NCI-H1694 treated with DMSO at 0.1 percent for 48 hours (cell line): Measurements from ENCODE around the gene SETD2.
"Not testable (repeated sequence)": the region's sequence is repeated elsewhere in the genome, so short reads cannot be mapped to it uniquely, and the experiment has no call there.

ENCODE experiments used
- DNase-seq: peaks from one replicate; lab custom pipeline; 2025; lab: John Stamatoyannopoulos, UW

Gene SETD2

GRCh38 chr3:47098910-47099309 is 65.0 kb downstream of the SETD2 start:
- no peak for DNase-seq

GRCh38 chr3:47097864-47098263 is 66.0 kb downstream of the SETD2 start:
- DNase-seq = no peak

DNA sequence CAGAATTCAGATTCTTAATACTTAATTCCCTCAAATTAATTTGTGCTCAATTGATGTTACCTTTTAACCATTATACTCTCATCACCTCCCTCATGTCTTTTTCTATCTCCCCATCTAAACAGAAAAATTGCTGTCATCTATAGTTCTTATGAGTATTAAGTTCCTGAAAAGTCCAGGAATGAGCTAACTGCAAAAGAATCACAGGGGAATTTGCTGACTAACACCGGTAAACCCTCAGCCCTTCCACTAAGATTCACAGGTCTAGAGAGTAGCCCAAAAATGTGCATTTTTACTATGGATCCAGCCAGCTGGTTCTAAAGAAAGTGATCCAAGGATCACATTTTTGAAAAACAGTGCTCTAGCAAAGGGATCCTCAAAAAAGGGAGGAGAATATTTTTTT is 67.0 kb downstream of the SETD2 start:
- DNase-seq = no peak

- no peak for DNase-seq
Observed at GRCh38 chr3:47092090-47092489, 71.8 kb downstream of the SETD2 start.

GRCh38 chr3:47089630-47090029 is 74.3 kb downstream of the SETD2 start:
- DNase-seq = no peak

GRCh38 chr3:47086071-47086470 is 77.8 kb downstream of the SETD2 start:
- DNase-seq = no peak

DNA sequence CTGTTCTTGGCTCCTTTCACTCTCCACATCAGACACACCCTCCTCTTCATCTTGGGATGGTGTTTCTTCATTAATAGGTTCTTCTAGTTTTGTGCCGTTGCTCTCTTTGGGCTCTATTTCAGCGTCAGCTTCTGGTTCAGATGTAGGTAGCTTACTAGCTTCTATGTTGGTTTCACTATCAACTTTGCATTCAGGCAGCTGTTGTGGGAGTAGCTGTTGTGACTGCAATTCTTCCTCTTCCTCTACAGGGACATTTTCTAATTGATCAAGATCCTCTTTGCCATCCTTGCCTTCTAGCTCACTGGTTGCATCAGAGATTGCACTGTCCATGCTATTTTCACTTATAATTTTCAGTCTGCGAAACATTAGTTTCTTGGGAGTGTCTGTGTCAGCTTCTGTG is 80.1 kb downstream of the SETD2 start:
- no peak for DNase-seq

- no peak for DNase-seq
Observed at GRCh38 chr3:47082519-47082918, 81.4 kb downstream of the SETD2 start.

DNA sequence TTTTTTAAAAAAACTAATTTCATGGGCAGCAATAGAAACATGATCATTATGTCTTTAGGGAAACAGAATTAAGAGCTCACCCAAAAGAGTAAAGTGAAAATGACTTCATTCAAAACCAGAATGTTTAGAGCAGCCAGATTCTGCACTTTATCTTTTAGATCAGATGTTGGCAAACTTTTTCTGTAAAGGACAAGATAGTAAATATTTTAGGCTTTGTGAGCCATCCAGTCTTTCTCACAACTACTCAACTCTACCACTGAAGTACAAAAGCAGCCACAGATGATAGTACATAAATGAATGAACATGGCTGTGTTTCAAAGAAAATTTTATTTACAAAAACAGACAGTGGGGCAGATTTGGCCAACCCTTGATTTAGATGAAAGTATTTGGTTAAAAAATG is 84.5 kb downstream of the SETD2 start:
- DNase-seq = no peak

DNA sequence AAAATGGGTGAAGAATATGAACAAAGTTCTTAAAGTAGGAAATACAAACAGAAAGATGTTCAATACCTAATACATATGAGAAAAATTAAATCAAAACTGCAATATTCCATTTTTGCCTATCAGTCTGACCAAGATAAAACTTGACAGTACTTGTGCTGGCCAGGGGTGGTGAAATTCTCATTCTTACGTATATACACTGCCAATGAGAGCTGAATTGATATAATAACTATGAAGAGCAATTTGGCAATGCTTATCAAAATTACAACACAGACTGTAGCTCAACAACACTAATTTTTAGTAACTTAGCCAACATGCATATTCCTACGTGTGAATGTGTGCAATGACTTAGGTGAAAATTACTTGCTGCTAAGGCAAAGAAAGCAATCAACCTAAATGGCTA is 90.2 kb downstream of the SETD2 start:
- no peak for DNase-seq

DNA sequence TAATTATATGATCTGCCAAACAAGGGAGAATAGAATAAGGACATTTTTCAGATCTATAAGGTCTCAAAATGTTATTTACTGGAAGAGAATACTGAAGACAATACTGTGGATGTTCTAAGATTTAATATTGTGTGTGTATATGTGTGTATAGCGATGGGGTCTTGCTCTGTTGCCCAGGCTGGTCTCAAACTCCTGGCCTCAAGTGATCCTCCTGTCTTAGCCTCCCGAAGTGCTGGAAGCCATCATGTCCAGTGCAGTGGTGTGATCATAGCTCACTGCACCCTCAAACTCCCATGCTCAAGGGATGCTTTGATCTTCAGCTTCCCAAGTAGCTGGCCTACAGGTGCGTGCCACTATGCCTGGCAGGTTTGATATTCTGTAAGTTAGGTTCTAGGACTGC is 93.1 kb downstream of the SETD2 start:
- no peak for DNase-seq

- DNase-seq = not testable (repeated sequence)
Observed at GRCh38 chr3:47066259-47066658, 97.7 kb downstream of the SETD2 start.

DNA sequence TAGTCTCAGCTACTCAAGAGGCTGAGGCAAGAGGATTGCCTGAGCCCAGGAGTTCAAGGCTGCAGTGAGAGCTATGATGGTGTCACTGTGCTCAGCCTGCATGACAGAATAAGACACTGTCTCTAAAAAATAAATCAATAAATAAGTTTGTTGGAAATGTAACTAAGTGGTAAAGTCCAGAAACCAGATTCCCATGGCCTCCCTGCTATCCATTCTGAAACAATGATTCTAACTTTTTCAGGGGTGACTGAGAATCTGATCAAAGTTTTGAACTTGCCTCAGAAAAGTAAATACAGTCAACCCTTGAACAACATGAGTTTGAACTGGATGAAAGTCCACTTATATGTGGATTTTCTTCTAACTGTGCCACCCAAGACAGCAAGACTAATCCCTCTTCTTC is 98.2 kb downstream of the SETD2 start:
- DNase-seq = no peak

- no peak for DNase-seq
Observed at GRCh38 chr3:47065058-47065457, 98.9 kb downstream of the SETD2 start.

- DNase-seq = no peak
Observed at GRCh38 chr3:47057212-47057671, 106.7 kb downstream of the SETD2 start.

- DNase-seq = no peak
Observed at GRCh38 chr3:47056705-47057104, 107.2 kb downstream of the SETD2 start.

GRCh38 chr3:47054412-47054811 is 109.5 kb downstream of the SETD2 start:
- DNase-seq = no peak

- no peak for DNase-seq
Observed at GRCh38 chr3:47047673-47048072, 116.2 kb downstream of the SETD2 start.

- no peak for DNase-seq
Observed at GRCh38 chr3:47047069-47047468, 116.8 kb downstream of the SETD2 start.

- no peak for DNase-seq
Observed at GRCh38 chr3:47042231-47042791, 121.6 kb downstream of the SETD2 start.

DNA sequence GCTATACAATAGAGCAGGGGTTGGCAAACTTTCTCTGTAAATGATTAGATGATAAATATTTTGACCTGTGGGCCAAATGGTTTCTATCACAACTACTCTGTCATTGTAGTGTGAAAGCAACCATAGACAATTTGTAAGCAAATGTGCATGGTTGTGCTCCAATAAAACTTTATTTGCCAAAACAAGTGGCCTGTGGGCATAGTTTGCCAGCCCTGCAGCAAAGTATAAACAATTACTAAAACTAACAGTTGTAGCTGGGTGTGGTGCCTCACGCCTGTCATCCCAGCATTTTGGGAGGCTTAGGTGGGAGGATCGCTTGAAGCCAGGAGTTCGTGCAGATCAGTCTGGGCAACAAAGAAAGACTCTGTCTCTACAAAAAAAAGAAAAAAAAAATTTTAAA is 122.8 kb downstream of the SETD2 start:
- DNase-seq = no peak

DNA sequence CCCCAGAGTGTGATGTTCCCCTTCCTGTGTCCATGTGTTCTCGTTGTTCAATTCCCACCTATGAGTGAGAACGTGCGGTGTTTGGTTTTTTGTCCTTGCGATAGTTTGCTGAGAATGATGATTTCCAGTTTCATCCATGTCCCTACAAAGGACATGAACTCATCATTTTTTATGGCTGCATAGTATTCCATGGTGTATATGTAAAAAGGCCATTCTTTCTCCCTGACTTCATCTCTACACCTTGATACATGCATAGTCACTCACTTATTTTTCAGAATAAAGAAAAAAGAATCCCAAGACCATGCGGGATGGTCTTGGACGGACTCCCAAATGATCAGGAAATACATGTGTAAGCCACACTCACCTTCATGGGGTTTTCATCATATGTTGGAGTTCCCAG is 126.6 kb downstream of the SETD2 start:
- not testable (repeated sequence) for DNase-seq

DNA sequence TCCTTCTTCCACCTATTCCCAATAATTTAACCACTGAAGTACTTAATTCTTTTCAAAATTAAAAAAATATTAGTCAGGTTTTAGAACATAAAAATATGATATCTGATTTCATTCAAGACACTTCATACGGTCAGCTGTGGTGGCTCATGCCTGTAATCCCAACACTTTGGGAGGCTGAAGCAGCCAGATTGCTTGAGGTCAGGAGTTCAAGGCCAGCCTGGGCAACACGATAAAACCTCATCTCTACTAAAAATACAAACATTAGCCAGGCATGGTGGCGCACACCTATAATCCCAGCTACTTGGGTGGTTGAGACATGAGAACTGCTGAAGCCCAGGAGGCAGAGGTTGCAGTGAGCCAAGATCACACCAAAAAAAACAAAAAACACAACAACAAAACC is 127.8 kb downstream of the SETD2 start:
- no peak for DNase-seq

GRCh38 chr3:47035645-47036044 is 128.3 kb downstream of the SETD2 start:
- DNase-seq = no peak
